ACC112 (cell line): ENCODE results near the gene ENPP6.

Experiments
- H2AFZ ChIP-seq: fragments of 200-600 bp; sonication (generic); one replicate; pipeline ENCODE4 v1.6.0; 2017; ENCODE audit warnings: antibody characterized with exemption, low read length; ENCODE audit not compliant: unreplicated experiment
- H3K27ac ChIP-seq: fragments of 200-600 bp; sonication (generic); 2 replicates; pipeline ENCODE4 v1.5.1; 2014; ENCODE audit warnings: low read depth, mild to moderate bottlenecking, antibody characterized with exemption, low read length, moderate library complexity
- H3K27me3 ChIP-seq: fragments of 200-600 bp; sonication (generic); 2 replicates; pipeline ENCODE4 v1.6.1; 2014; ENCODE audit warnings: mild to moderate bottlenecking, antibody characterized with exemption, low read length, moderate library complexity, mixed read lengths; ENCODE audit not compliant: insufficient read depth
- H3K36me3 ChIP-seq: fragments of 200-600 bp; sonication (generic); 2 replicates; pipeline ENCODE4 v1.6.1; 2016; ENCODE audit warnings: mild to moderate bottlenecking, antibody characterized with exemption, low read length, moderate library complexity, mixed read lengths; ENCODE audit not compliant: insufficient read depth
- H3K4me1 ChIP-seq: fragments of 200-600 bp; sonication (generic); one replicate; pipeline ENCODE4 v1.6.1; 2016; ENCODE audit warnings: low read length, mixed read lengths; ENCODE audit not compliant: insufficient read depth, unreplicated experiment, control insufficient read depth
- H3K4me3 ChIP-seq: fragments of 200-600 bp; sonication (generic); 2 replicates; pipeline ENCODE4 v1.5.1; 2014; ENCODE audit warnings: mild to moderate bottlenecking, low read depth, low read length
- H3K79me2 ChIP-seq: fragments of 200-600 bp; sonication (generic); one replicate; pipeline ENCODE4 v1.6.0; 2016; ENCODE audit warnings: low read length; ENCODE audit not compliant: control insufficient read depth, unreplicated experiment, insufficient read depth

Gene ENPP6

GRCh38 chr4:184191267-184191666 is 26.4 kb downstream of the ENPP6 start:
- Histone ChIP-seq H3K4me3 (no peak overlapping the region), H3K27ac (no peak overlapping the region), H3K4me1 (no peaks in the 10 kb centered on the region), H3K27me3 (peaks cover 24% of the 10 kb centered on the region; the same call in 1 of the 2 replicates), H2AFZ (no peak overlapping the region), H3K36me3 (no peaks in the 10 kb centered on the region), H3K79me2 (no peaks in the 10 kb centered on the region)

- no peak overlapping the region for H3K4me3 ChIP-seq
- no peak overlapping the region for H3K27ac ChIP-seq
- H3K4me1 ChIP-seq, result no peaks in the 10 kb centered on the region
- H3K79me2 ChIP-seq, result no peaks in the 10 kb centered on the region
- peaks cover 24% of the 10 kb centered on the region; the same call in 1 of the 2 replicates for H3K27me3 ChIP-seq
- no peak overlapping the region for H2AFZ ChIP-seq
- no peaks in the 10 kb centered on the region for H3K36me3 ChIP-seq
Measured at GRCh38 chr4:184190711-184191110, 27.0 kb downstream of the ENPP6 start.

DNA sequence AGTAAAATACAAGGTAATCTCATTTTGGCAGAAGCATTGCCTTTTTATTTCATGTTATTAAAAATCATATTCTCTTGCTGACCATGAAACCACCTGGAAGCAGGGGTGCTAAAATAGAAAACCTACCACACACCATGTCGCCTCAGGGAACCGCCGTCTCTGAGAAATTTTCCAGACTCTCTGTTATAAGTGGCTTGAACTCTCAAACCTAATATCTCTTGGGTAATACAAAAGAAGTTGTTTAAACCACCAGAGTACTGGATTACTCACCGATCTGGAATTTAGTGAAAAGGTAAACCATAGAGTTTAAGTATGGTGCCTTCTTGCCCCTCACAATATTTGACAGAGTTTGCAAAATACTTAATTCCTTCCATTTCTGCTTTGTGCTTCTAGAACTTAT is 27.7 kb downstream of the ENPP6 start:
- Histone ChIP-seq H3K36me3 (no peaks in the 10 kb centered on the region), H3K79me2 (no peaks in the 10 kb centered on the region)

DNA sequence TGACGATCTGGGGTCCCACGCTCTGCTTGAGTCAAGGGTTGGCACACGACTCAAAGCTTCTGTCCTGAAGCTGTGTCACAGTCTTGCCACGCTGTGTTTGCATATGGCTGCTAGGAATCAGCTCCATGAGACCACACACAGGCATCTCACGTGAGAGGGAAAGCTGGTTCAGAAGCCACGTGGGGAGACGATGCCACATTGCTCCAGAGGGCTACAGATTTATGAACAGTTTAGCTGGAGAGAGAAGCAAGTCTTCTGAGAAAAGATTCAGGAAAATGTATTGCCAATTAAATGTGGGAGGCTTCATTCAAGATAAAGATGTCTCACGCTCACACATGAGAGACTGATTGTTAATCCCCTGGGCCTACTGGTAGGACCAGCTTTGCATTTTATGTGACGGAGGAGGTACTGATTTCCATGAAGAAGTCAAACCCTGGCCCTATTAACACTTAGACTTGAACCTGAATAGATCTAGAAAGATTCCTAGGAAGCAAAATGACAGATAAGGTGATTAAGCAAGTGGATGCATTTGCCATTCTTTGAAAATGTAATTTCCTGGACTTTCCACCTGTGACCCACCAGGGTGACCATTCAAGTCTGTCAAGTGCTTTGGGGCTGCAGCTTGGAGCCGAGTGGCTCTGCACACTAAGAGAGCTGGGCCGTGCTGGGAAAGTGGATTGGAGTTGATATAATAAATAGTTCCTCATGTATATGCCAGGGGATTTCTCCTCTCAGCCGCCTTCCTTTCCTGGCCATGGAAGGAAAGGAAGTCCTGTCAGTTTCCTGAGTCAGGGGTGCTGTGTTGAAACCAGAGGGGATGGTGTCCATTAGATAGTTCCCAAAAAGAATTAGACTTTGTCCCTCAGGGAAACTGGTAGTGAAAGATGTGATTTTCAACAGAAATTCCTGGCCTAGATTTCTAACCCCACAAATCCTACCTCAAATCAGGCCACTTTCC is 29.0 kb downstream of the ENPP6 start:
- Histone ChIP-seq H3K4me1 (no peaks in the 10 kb centered on the region), H3K4me3 (no peak overlapping the region), H3K27ac (no peak overlapping the region), H3K27me3 (peaks cover 36% of the 10 kb centered on the region; the same call in 1 of the 2 replicates), H2AFZ (no peak overlapping the region), H3K36me3 (no peaks in the 10 kb centered on the region), H3K79me2 (no peaks in the 10 kb centered on the region)

More for the DNA sequence above, 27.7 kb downstream of the ENPP6 start:
- Histone ChIP-seq H3K27ac (no peak overlapping the region), H2AFZ (no peak overlapping the region), H3K27me3 (peaks cover 31% of the 10 kb centered on the region; the same call in 1 of the 2 replicates), H3K4me1 (no peaks in the 10 kb centered on the region), H3K4me3 (no peak overlapping the region)

DNA sequence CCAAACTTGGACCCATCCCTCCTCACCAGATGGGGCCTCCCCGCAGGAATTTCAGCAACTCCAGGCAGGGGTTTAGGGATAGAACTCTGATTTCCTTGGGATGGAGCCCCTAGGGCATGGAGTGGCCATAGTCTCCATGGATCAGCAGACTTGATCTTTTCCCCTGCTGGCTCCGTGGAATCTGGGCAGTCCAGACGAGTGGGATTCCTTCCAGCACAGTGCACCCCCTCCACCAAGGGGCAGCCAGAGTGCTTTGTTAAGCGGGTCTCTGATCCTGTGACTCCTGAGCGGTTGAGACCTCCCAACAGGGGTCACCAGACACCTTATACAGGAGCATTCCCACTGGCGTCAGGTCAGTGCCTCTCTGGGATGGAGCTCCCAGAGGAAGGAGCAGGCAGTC is 40.4 kb downstream of the ENPP6 start:
- Histone ChIP-seq H3K27me3 (peaks cover 4% of the 10 kb centered on the region; the same call in 1 of the 2 replicates), H3K27ac (no peak overlapping the region), H3K4me1 (no peaks in the 10 kb centered on the region), H3K4me3 (no peak overlapping the region), H2AFZ (no peak overlapping the region), H3K36me3 (no peaks in the 10 kb centered on the region), H3K79me2 (no peaks in the 10 kb centered on the region)

GRCh38 chr4:184174571-184175488 is 42.8 kb downstream of the ENPP6 start:
- no peaks in the 10 kb centered on the region for H3K79me2 ChIP-seq
- H3K27ac ChIP-seq, result no peak overlapping the region
- peaks cover 4% of the 10 kb centered on the region; the same call in 1 of the 2 replicates for H3K27me3 ChIP-seq
- H3K4me1 ChIP-seq, result no peaks in the 10 kb centered on the region
- H3K4me3 ChIP-seq, result no peak overlapping the region
- no peak overlapping the region for H2AFZ ChIP-seq
- H3K36me3 ChIP-seq, result no peaks in the 10 kb centered on the region

GRCh38 chr4:184171011-184171410 is 46.7 kb downstream of the ENPP6 start:
- Histone ChIP-seq H3K4me3 (no peak overlapping the region), H3K36me3 (no peaks in the 10 kb centered on the region), H3K27me3 (peaks cover 27% of the 10 kb centered on the region; the same call in 1 of the 2 replicates), H3K4me1 (no peaks in the 10 kb centered on the region), H3K79me2 (no peaks in the 10 kb centered on the region), H3K27ac (no peak overlapping the region), H2AFZ (no peak overlapping the region)

DNA sequence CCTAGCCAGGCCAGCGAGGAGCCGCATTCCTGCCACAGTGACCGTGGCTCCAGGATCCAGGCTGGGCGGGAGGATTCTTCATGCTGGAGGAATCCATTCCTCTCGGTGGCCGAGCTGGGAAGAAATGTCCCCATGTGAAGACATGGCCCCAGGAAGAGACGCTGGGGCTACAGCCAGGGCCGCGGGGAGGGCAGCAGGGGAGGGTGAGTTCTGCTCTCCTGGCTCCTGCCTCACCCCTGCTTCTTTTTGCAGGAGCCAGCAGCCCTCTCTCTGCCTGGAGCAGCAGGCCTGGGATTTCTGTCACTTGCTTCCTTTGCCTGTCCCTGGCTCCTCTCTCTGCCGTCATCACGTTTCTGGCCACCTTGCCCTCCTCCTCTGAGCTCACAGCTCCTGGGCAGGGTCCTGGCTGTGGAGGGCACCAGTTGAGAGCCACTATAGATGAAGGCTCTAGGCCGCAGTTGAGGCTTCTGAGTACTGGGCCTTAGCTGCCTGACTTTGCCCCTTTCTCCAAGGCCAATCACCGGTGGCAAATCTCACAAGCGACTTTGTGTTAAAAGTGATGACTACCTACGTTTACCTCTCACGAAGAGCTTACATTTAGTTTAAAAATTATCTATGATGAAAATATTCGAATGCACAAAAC is 48.3 kb downstream of the ENPP6 start:
- Histone ChIP-seq H2AFZ (no peak overlapping the region), H3K79me2 (no peaks in the 10 kb centered on the region), H3K4me3 (no peak overlapping the region), H3K27me3 (peaks cover 42% of the 10 kb centered on the region), H3K27ac (no peak overlapping the region), H3K36me3 (no peaks in the 10 kb centered on the region), H3K4me1 (no peaks in the 10 kb centered on the region)

GRCh38 chr4:184168406-184169019 is 49.2 kb downstream of the ENPP6 start:
- no peaks in the 10 kb centered on the region for H3K4me1 ChIP-seq
- H3K27me3 ChIP-seq, result peaks cover 45% of the 10 kb centered on the region
- H3K4me3 ChIP-seq, result 0 out of 2 replicates have a peak overlapping the region, but pooled peaks have one; percentile 16
- H2AFZ ChIP-seq, result no peak overlapping the region
- H3K79me2 ChIP-seq, result no peaks in the 10 kb centered on the region
- H3K27ac ChIP-seq, result no peak overlapping the region
- no peaks in the 10 kb centered on the region for H3K36me3 ChIP-seq

DNA sequence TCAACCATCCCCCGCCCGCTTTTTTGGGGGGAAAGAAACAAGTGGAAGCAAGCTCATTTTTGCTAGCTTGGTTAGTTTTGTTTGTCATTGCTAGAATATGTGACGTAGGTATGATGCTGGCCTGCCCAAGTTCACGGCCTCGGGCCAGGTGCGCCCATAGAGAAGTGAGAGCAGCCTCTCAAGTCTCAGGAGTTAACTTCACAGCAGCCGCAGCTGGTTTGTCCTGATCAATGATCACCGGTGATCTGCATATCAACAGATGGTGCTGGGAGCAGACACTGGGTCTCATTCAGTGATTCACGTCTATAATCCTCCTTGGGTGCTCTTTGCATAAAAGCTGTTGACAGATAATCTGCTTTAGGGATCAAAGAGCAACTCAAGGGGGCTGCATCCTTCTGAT is 50.1 kb downstream of the ENPP6 start:
- H3K4me3 ChIP-seq, result no peak overlapping the region
- no peaks in the 10 kb centered on the region for H3K4me1 ChIP-seq
- H3K79me2 ChIP-seq, result no peaks in the 10 kb centered on the region
- H2AFZ ChIP-seq, result no peak overlapping the region
- no peak overlapping the region for H3K27ac ChIP-seq
- peaks cover 42% of the 10 kb centered on the region for H3K27me3 ChIP-seq
- H3K36me3 ChIP-seq, result no peaks in the 10 kb centered on the region
